Measurements from ENCODE around the gene CDC14B. TPM values are rescaled to one million over a fixed set of nuclear protein-coding genes. Genes with fewer than 3 reads are reported as not detected.

The CDC14B gene
- total and polyA plus RNA-seq, 2 of the 4 experiments (the other 2 are of a cell fraction), result 9.7 to 26.3 TPM

- Histone ChIP-seq H3K27ac (ENCODE audit: insufficient read depth, low read length) (no peak overlapping the region), H3K14ac (replicated peaks; ENCODE audit: low read depth, low read length) (no peak overlapping the region), H4K8ac (ENCODE audit: low read depth in 2 of 2, low read length in 2 of 2) (no peak overlapping the region), H3K4me2 (ENCODE audit: low read depth, low read length) (no peak overlapping the region), H3K4me3 (ENCODE audit: insufficient read depth, low read depth, low read length) (no peak overlapping the region), H3K27me3 (ENCODE audit: control insufficient read depth, insufficient read depth, low read length) (no peaks in the 10 kb centered on the region), H3K9ac (ENCODE audit: low read depth, low read length) (no peak overlapping the region), H2AFZ (replicated peaks; ENCODE audit: low read length, poor library complexity) (no peak overlapping the region), H3K4ac (ENCODE audit: low read depth, low read length) (no peak overlapping the region), H2BK120ac (ENCODE audit: low read depth, low read length) (no peak overlapping the region), H3K9me1 (ENCODE audit: insufficient read depth, low read length) (peaks cover 10% of the 10 kb centered on the region; the same call in 1 of the 2 replicates), H2BK20ac (ENCODE audit: low read depth, low read length) (no peak overlapping the region), H3K79me1 (ENCODE audit: low read depth in 1 of 2, low read length in 2 of 2) (peaks cover 8 to 56% of the 10 kb centered on the region in 2 experiments; a peak in 3 of 4 replicates), H4K20me1 (ENCODE audit: insufficient read depth, low read length) (peaks cover 6% of the 10 kb centered on the region; the same call in 1 of the 2 replicates), H3K18ac (ENCODE audit: low read depth, low read length) (no peak overlapping the region), H3K4me1 (ENCODE audit: control insufficient read depth, insufficient read depth, low read length) (peaks cover 5% of the 10 kb centered on the region), H4K91ac (ENCODE audit: insufficient read depth, low read depth, low read length) (no peak overlapping the region), H3K9me3 (ENCODE audit: control insufficient read depth, insufficient read depth, low read length) (no peaks in the 10 kb centered on the region), H3K56ac (ENCODE audit: extremely low read depth, insufficient read depth, low read length) (no peak overlapping the region), H2AK5ac (ENCODE audit: low read depth, low read length) (no peak overlapping the region), H2AK9ac (replicated peaks; ENCODE audit: low read depth, low read length, poor library complexity) (no peak overlapping the region), H2BK5ac (ENCODE audit: low read depth, low read length, poor library complexity, severe bottlenecking) (no peak overlapping the region), H2BK15ac (ENCODE audit: low read depth, low read length) (no peak overlapping the region), H3K36me3 (ENCODE audit: control insufficient read depth, insufficient read depth, low read length) (no peaks in the 10 kb centered on the region), H3K23ac (ENCODE audit: low read depth, low read length) (no peak overlapping the region), H4K5ac (ENCODE audit: low read depth, low read length) (no peak overlapping the region)
- CTCF ChIA-PET, result no interaction called here
- no TSS peak for BruUV-seq (replicated peaks)
- intact Hi-C loops (cut with micrococcal nuclease), result loop anchor here (2.0 to 5.0 kb wide), 6 partner anchors 44 to 214 kb away; partner anchors contain the start of gene PRXL2C
- POLR2A ChIA-PET (ENCODE audit: unreplicated experiment), result no interaction called here
- DNase-seq (peak; percentile 47), ATAC-seq (ENCODE audit: low read depth) (no peak)
- dilution Hi-C loops (cut with HindIII; ENCODE audit: low sequenced_read_pairs, unreplicated experiment), result no loop called here
- no peak for TF ChIP-seq RCOR1 (IDR thresholded peaks at IDR 0.05; ENCODE audit: insufficient replicate concordance, low read length)
- 0 out of 2 replicates have a peak, but pooled peaks have one; percentile 32 for TF ChIP-seq SMC3 (IDR thresholded peaks at IDR 0.05; ENCODE audit: low read depth, low read length)
- peak; percentile 26; the same call in 1 of the 2 replicates for TF ChIP-seq MAFK (IDR thresholded peaks at IDR 0.05; ENCODE audit: low read depth, low read length)
- TF ChIP-seq CHD1 (IDR thresholded peaks at IDR 0.05; ENCODE audit: low read depth, low read length), result no peak
- no peak for TF ChIP-seq MXI1 (IDR thresholded peaks at IDR 0.05; ENCODE audit: borderline replicate concordance, low read depth, low read length)
- no peak for TF ChIP-seq USF2 (IDR thresholded peaks at IDR 0.05; ENCODE audit: low read depth, low read length)
- TF ChIP-seq FOS (IDR thresholded peaks at IDR 0.05; ENCODE audit: low read depth, low read length), result no peak
- TF ChIP-seq RFX5 (IDR thresholded peaks at IDR 0.05; ENCODE audit: low read depth, low read length), result no peak
- TF ChIP-seq RAD21 (IDR thresholded peaks at IDR 0.05; ENCODE audit: low read length), result peak; percentile 63
- TF ChIP-seq CTCF (conservative IDR thresholded peaks at IDR 0.05; ENCODE audit: low read depth, low read length), result peak; percentile 50
- no CpG with 5 or more reads among the region's 2 CpGs for WGBS, 2 experiments (ENCODE audit: extremely low coverage in 2 of 2, insufficient read length in 1 of 2)
- in situ Hi-C loops (cut with MboI; ENCODE audit: low sequenced_read_pairs), result no loop called here
Measured at GRCh38 chr9:96453625-96454024, 166.0 kb downstream of the CDC14B start.

Measured in IMR-90 (cell line).